Fibroblast of peridontal ligament (primary cell): Measurements from ENCODE around the gene MAMDC4.
"Not testable (repeated sequence)": the region's sequence is repeated elsewhere in the genome, so short reads cannot be mapped to it uniquely, and the experiment has no call there.

Experiments used
- DNase-seq: peaks from one replicate; pipeline ENCODE4 v3.0.0-alpha.2; 2010; ENCODE audit errors: extremely low read depth

Gene MAMDC4

DNA sequence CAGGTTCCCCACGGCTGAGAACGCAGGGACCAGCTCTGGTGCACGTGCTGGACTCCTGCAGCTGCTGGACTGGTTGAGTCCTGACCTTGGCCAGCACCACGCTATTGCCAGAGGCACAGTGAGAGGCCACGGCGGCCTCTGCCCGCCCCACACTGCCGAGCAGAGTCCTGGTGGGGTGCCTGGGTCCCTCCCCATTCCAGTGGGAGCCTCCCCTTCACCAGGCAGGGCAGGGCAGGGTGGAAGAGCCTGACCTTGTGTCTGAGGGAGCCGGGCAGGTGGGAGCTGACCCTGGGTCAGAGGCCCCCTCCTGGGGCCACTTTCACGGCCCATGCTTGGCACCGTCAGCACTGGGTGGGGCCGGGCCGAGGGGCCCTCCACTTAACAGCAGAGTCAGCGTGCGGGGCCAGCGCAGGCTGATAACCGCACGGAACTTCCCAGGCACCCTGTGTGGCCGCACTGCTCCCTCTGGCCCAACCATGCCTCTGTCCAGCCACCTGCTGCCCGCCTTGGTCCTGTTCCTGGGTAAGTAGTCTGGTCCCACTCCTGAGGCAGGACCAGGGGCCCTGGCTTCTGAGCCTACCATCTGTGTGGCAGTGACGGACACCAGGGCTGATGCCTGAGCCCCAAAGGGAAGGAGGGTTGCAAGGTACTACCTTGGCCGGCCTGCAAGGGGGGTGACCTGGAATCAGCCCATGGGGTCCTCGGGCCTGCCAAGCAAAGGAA lies at the start of gene MAMDC4:
Gene MAMDC4, plus strand, starts transcription at position 406 of the 723 bp plus-strand sequence. Its CDS starts 71 bp downstream, at position 477.
- no peak for DNase-seq

GRCh38 chr9:136803009-136803550 lies 49.1 kb upstream of the MAMDC4 start:
- not testable (repeated sequence) for DNase-seq

DNA sequence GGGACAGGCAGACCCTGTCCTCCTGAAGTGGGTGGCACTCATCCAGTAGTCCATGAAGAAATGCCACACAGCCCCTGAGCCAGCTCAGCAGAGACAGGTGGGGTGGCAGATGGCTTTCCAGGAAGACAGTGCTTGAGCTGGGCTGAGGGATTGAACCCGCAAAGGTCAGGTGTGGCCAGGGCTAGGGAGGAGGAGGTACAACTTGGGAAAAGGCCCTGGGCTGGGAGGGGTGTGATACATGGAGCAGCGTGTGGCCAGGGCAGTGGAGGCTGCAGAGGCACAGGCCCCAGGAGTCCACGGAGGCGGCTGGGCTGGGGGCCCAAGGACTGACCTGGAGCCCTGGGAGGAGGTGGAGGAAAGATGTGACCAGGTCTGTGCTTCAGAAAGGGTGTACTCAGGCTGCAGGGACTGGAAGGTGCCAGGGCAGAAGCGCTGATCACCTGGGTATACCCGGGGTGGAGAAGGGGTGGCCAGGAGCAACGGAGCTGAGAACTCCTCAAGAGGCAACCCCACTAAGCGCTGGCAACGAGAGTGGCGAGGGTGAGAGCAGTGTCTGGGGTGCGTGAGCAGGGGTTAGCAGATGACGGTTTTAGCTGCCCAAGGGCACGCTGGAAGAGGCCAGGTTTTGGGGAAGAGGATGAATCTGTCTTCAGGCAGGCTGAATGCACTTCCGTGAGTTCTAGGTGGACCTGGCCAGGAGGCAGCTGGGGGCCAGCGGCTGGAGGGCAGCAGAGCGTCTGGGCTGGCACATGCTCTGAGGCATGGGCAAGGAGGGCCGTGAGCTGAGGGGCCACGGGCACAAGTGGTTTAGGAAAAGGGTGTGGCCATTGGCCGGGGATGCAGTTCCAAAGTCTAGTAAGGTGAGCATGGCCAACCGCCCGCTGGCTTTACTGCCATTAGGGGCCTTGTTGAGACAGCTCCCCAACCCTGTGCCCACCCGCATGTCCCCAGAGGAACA lies 48.3 kb upstream of the MAMDC4 start:
- no peak for DNase-seq

DNA sequence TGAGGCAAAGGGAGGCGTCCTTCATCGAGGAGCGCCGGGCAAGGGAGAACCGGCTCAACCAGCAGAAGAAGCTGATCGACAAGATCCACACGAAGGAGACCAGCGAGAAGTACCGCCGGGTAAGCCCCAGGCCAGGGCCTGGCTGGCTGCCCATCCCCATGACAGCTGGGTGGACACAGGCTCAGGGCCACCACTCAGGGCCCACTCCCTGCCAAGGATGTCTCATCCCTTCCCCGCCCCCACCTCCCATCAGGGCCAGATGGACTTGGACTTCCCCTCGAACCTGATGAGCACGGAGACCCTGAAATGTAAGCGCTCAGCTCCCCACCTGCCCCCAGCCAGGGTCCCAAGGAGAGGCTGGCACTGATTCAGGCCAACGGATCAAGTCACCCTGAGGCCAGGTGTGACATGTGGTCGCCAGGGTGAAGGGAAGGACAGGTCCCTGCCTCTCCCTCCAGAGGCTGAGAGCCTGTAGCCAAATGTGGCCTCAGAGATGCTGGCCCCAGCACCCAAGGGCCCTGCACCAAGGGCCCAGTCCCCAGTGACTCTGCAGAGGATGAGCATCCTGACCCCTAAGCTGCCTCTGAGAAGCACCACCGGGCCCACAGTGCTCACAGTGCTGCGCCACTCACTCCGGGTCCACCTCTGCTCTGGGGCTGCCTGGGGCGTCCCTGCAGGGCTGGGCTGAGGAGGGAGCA lies 47.5 kb upstream of the MAMDC4 start:
- DNase-seq = no peak

DNA sequence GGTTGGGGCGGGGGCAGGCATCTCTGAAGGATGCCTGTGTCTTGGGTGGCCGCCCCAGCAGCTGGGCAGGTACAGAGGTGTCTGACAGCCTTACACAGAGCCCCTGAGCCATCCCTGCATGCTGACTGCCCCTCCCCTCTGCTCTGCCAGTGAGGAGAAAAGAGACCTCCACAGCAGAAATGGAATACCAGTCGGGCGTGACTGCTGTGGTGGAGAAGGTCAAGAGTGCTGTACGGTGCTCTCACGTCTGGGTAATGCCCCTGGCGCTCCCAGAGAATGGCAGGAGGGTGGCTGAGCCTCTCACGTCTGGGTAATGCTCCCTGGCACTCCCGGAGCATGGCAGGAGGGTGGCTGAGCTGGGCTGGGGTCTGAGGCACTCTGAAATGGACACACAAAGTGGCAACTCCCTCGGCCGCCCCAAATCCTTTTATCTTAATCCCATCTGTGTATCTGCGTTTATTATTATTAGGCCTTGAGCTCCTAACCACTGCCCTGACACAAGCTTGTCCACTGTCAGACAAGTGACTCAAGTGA lies 46.9 kb upstream of the MAMDC4 start:
- DNase-seq = no peak

DNA sequence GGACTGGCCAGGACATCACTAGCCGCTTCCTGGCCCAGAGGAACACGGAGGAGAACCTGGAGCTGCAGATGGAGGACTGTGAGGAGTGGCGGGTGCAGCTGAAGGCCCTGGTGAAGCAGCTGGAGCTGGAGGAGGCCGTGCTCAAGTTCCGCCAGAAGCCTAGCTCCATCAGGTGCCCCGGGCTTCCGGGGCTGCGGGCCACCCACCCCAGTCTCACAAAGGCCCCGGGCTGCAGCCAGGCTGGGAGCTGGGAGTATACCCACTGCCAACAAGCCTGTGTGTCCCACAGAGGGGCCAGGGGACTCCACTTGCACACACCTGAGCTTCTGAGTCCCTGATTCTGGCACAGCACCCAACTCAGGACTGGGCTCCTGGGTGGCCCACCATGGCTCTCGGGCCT lies 46.1 kb upstream of the MAMDC4 start:
- DNase-seq = no peak

DNA sequence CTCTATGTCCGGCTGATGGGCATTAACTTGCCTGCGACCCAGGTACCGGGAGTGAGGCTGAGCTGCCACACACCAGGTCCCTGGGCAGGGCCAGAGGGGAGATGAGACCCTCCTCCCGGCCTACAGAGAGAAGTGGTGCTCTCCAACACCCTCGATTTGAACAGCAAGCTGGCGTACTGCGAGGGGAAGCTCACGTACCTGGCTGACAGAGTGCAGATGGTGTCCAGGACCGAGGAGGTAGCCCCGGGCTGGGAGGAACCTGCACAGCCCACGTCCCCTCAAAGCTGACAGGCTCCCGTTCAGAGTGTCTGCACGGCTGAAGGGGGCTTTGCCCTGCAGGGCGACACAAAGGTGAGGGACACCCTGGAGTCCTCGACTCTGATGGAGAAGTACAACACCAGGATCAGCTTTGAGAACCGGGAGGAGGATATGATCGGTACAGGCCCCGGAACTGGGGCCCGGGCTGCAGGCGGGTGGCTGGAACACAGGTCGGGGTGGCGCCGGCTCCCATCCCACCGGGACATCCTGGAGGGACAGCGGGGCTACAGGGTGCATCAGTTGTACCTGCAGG lies 45.4 kb upstream of the MAMDC4 start:
- DNase-seq = no peak

GRCh38 chr9:136807281-136808074 lies 44.7 kb upstream of the MAMDC4 start, which contains the start of gene RABL6:
RABL6 (plus strand) TSS chr9:136807948; CDS start chr9:136808197, 249 bp downstream.
- peak; percentile 49 for DNase-seq

GRCh38 chr9:136808075-136808805 lies 43.9 kb upstream of the MAMDC4 start:
- no peak for DNase-seq

DNA sequence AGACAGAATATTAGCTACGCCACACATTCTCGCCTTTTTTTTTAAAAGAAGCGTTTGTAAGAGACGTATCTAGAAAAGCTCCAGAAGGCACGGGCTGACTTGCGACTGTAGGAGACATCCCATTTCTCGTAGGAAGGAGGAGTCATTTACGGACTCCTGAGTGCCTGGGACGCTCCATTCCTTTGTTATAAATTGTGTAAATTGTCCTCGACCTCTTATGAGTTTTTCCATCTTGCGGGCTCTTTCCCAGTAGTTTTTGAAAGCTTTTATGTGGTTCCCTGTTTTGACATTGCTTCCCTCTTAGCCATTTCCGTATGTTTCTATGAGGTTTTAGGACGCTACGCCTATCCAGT lies 43.4 kb upstream of the MAMDC4 start:
- peak; percentile 46 for DNase-seq

GRCh38 chr9:136814725-136815421 lies 37.3 kb upstream of the MAMDC4 start:
- DNase-seq = no peak

- DNase-seq = no peak
These were observed 36.7 kb upstream of the MAMDC4 start for GRCh38 chr9:136815422-136815782.

DNA sequence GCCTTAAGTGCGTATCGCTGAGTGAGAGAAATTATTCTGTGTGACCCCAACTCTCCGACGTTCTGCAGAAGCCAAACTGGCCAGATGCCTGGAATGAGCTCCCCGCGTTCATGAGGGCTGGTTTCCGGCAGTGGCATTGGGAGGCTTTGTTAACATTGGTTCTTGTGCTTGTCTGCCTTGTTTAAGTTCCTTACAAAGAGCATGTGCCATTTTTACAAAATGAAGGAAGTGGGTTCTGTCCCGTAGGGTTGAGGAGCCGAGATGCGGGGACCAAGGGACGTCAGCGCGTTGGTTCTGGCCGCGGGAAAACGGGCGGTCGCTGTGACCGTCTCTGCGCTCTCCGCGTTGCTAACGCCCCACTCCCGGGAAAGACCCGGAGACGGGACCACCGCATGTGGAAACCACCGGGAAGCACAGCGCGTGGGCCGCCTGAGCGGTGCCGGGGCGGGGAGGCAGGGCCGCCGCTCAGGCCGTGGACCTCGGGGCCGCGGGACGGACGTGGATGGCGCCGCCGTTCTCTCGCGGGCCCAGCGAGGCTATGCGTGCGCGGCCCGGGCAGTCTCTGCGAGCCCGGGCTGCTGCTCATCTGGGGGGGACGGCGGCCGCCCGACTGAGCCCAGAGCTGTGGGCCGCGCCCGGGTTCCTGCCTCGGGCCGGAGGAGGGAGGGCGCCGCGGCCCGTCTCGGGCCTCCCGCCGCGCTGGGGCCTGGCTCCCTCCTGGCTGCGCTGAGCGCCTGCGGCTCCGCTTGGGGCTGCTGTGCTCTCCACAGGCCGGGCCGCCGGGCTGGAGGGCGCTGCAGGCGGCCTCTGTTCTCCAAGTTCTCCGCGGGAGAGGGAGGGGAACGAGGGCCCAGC lies 30.9 kb upstream of the MAMDC4 start:
- DNase-seq = no peak

GRCh38 chr9:136821826-136822544 lies 30.2 kb upstream of the MAMDC4 start:
- DNase-seq = no peak

DNA sequence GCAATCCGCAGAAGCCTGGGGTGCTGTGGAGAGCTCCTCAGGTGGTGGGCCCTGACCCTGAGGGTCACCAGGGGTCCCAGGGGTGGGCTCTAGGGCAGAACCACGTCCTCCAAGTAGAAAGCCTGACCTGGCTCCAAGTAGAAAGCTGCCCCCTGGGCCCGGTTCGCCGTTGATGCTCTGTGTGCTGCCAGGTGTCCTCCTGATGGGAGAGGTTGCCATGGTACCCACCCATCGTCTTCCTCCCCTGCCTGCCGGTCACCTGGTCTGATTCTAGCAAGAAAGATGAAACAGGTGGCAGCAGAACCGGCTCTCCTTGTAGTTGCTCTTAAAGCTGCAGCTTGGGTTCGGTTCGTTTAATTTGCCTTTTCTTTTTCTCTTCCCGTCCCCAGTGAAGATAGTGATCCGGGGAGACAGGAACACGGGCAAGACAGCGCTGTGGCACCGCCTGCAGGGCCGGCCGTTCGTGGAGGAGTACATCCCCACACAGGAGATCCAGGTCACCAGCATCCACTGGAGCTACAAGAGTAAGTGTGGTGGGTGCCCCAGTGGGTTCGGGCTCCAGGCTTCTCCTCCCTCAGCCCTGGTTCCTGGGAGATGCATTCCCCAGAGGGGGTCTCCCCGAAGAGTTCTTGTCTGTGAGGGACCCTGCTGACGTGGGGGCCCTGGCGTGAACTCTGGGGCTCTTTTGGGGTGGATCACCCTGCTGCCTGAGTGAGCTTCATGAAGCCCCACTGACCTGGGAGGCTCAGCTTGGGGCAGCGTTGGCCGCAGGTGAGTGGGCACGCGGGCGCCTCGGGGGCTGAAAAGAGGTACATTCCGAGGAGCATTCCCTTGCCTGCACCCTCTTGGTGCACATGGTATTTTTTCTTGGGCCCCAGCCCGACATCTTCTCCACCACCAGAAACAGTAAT lies 28.8 kb upstream of the MAMDC4 start:
- no peak for DNase-seq

DNA sequence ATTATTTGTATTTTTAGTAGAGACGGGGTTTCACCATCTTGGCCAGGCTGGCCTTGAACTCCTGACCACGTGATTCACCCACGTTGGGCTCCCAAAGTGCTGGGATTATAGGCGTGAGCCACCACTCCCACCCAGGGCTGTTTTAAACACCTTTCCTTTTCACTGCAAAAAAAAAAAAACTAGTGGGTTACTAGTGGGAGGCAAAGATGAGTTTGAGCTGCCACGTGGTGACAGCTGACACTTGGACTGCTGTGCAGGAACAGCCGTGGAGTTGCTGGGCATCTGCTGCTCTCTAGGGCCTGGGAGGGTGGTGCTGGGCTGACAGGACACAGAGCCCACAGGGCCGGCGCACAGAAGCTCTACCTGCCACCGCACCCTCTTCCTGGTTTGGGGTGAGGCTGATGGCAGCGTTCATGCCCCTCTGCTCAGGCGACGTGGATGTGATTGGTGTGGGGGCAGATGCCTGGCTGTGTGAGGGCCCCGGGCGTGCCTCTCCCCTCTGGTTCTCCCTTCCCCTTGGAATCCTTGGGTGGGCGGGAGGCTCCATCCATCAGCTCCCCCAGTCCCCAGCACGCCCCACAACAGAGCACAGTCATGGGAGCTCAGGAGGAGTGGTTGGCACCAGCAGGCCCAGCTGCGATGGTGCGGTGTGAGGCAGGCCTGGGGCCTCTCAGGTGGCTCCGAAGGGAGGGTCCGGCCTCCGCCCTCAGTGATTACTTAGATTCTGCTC lies 27.5 kb upstream of the MAMDC4 start:
- DNase-seq = no peak
